ENCODE measurements around the gene ADAMTS6. TPM values are rescaled to one million over a fixed set of nuclear protein-coding genes. Genes with fewer than 3 reads are reported as not detected.

Gene ADAMTS6
- total and polyA plus RNA-seq, 2 experiments from 2014 or later: 0.78 to 2.0 TPM

DNA sequence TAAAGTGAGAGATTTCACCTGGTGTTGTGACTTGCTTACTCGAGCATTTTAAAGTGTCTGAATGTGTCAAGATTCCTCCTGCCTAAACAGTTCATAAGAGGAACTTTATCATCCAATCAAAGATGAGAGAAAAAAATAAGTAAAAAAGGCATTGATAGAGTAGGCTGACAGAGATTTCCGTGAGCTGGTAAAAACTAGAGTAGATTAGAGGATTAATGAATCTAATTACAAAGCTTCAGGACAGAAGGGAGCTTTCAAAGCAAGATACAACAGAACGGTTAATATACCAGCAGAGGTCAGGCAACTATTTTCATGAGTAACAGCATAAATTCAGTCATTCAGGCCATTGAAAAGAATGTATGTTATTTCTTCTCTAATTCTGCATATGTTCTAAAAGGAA, 91.5 kb downstream of the ADAMTS6 start (continued):
- TF ChIP-seq ZNF462 (CRISPR knock-in tag; IDR thresholded peaks at IDR 0.05) (no peak), REST (IDR thresholded peaks at IDR 0.05; ENCODE audit: unreplicated experiment) (no peak), ZNF331 (CRISPR knock-in tag; IDR thresholded peaks at IDR 0.05; ENCODE audit: low read depth) (no peak), CREB1 (CRISPR knock-in tag; IDR thresholded peaks at IDR 0.05; ENCODE audit: low read depth) (no peak), ZNF114 (CRISPR knock-in tag; IDR thresholded peaks at IDR 0.05) (no peak)

GRCh38 chr5:65383859-65384258, 97.9 kb downstream of the ADAMTS6 start:
- no peaks in the 10 kb centered on the region for H3K36me3 ChIP-seq (ENCODE audit: insufficient read depth)
- H3K4me1 Mint-ChIP-seq: no peaks in the 10 kb centered on the region
- no peaks in the 10 kb centered on the region for H3K27me3 Mint-ChIP-seq (ENCODE audit: insufficient read depth, low read depth, poor library complexity)
- no peaks in the 10 kb centered on the region for H3K36me3 Mint-ChIP-seq (ENCODE audit: low read depth)
- H3K4me1 ChIP-seq (ENCODE audit: insufficient read depth): no peaks in the 10 kb centered on the region
- no peak overlapping the region for H3K4me3 Mint-ChIP-seq
- H3F3A ChIP-seq (replicated peaks; ENCODE audit: low read depth): no peaks in the 10 kb centered on the region
- H3K9me3 Mint-ChIP-seq: no peaks in the 10 kb centered on the region
- H3K4me2 ChIP-seq: no peak overlapping the region
- no peak overlapping the region for H3K4me3 ChIP-seq
- no peaks in the 10 kb centered on the region for H3K79me2 ChIP-seq (replicated peaks; ENCODE audit: insufficient read depth)
- DNase-seq (ENCODE audit: low spot score): no peak
- no peak overlapping the region for H3K27ac Mint-ChIP-seq
- no peaks in the 10 kb centered on the region for H3K27me3 ChIP-seq (ENCODE audit: insufficient read depth)
- H4K20me1 ChIP-seq (replicated peaks; ENCODE audit: insufficient read depth): no peaks in the 10 kb centered on the region
- no peak overlapping the region for H2AFZ ChIP-seq
- ATAC-seq: no peak
- H3K9me2 ChIP-seq (ENCODE audit: insufficient read depth): no peaks in the 10 kb centered on the region
- no peak overlapping the region for H3K27ac ChIP-seq (ENCODE audit: low read depth)
- TF ChIP-seq EZH2phosphoT487 (IDR thresholded peaks at IDR 0.05; ENCODE audit: unreplicated experiment) (no peak), STAT1 (IDR thresholded peaks at IDR 0.05; ENCODE audit: unreplicated experiment) (no peak), EZH2 (IDR thresholded peaks at IDR 0.05; ENCODE audit: low read depth, unreplicated experiment) (no peak), JUNB (IDR thresholded peaks at IDR 0.05; ENCODE audit: unreplicated experiment) (no peak), POLR2AphosphoS5 (IDR thresholded peaks at IDR 0.05; ENCODE audit: low read depth) (no peak), NANOG (IDR thresholded peaks at IDR 0.05; ENCODE audit: borderline replicate concordance) (no peak)
- TF ChIP-seq, protein P1, sequence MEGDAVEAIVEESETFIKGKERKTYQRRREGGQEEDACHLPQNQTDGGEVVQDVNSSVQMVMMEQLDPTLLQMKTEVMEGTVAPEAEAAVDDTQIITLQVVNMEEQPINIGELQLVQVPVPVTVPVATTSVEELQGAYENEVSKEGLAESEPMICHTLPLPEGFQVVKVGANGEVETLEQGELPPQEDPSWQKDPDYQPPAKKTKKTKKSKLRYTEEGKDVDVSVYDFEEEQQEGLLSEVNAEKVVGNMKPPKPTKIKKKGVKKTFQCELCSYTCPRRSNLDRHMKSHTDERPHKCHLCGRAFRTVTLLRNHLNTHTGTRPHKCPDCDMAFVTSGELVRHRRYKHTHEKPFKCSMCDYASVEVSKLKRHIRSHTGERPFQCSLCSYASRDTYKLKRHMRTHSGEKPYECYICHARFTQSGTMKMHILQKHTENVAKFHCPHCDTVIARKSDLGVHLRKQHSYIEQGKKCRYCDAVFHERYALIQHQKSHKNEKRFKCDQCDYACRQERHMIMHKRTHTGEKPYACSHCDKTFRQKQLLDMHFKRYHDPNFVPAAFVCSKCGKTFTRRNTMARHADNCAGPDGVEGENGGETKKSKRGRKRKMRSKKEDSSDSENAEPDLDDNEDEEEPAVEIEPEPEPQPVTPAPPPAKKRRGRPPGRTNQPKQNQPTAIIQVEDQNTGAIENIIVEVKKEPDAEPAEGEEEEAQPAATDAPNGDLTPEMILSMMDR (conservative IDR thresholded peaks at IDR 0.05; ENCODE audit: low read depth in 2 of 2): no peak
- TF ChIP-seq, protein P2, sequence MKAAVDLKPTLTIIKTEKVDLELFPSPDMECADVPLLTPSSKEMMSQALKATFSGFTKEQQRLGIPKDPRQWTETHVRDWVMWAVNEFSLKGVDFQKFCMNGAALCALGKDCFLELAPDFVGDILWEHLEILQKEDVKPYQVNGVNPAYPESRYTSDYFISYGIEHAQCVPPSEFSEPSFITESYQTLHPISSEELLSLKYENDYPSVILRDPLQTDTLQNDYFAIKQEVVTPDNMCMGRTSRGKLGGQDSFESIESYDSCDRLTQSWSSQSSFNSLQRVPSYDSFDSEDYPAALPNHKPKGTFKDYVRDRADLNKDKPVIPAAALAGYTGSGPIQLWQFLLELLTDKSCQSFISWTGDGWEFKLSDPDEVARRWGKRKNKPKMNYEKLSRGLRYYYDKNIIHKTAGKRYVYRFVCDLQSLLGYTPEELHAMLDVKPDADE (IDR thresholded peaks at IDR 0.05): no peak

Measured in GM23338 (cell line).